ENCODE measurements around the gene EIF4A3. TPM values are rescaled to one million over a fixed set of nuclear protein-coding genes. Genes with fewer than 3 reads are reported as not detected.

Gene EIF4A3
- total RNA-seq, 1 experiment from 2014 or later: 160 TPM

DNA sequence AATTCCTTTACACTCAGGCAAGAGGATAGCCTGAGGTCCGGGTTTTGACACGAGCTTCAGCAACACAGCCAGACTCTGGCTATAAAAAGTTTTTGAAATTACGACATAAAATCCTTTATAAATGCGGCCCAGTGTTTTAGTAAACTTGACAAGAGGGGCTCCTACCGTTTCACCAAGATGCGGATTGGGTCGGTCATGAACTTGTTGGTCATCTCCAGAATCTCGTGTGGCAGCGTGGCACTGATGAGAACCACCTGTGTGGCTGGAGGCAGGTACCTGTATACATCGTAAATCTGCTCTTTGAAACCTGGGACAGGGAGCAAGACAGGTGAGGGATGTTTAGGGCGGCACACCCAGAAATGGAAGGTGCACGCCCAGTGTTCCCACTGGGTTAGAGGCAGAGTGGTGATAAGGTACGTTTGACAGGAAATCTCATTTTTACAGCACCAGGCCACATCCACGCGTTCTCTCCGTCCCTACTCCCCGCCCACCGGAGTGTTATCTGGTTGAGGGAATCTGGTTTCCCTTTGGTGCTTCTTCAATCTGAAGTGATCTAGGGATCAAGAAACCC, 8.0 kb downstream of the EIF4A3 start:
- Mint-ChIP-seq H3K4me1 (no peaks in the 10 kb centered on the region), H3K36me3 (peaks cover 92% of the 10 kb centered on the region), H3K27ac (no peak overlapping the region), H3K27me3 (ENCODE audit: low read depth) (no peaks in the 10 kb centered on the region), H3K4me3 (no peak overlapping the region), H3K9me3 (no peaks in the 10 kb centered on the region)
- DNase-seq (ENCODE audit: low spot score) (no peak), ATAC-seq (no peak)
- no peak for TF ChIP-seq GRHL2 (CRISPR knock-in tag; IDR thresholded peaks at IDR 0.05; ENCODE audit: insufficient replicate concordance, severe bottlenecking)
- TF ChIP-seq NR3C1 (CRISPR knock-in tag; conservative IDR thresholded peaks at IDR 0.05; ENCODE audit: low read depth): no peak
- no peak for TF ChIP-seq ZNF263 (CRISPR knock-in tag; IDR thresholded peaks at IDR 0.05; ENCODE audit: low read depth)
- TF ChIP-seq, protein P1, sequence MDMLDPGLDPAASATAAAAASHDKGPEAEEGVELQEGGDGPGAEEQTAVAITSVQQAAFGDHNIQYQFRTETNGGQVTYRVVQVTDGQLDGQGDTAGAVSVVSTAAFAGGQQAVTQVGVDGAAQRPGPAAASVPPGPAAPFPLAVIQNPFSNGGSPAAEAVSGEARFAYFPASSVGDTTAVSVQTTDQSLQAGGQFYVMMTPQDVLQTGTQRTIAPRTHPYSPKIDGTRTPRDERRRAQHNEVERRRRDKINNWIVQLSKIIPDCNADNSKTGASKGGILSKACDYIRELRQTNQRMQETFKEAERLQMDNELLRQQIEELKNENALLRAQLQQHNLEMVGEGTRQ (CRISPR knock-in tag; IDR thresholded peaks at IDR 0.05): no peak
- TF ChIP-seq FOXP1 (CRISPR knock-in tag; IDR thresholded peaks at IDR 0.05; ENCODE audit: borderline replicate concordance): no peak
- TF ChIP-seq TCF7 (CRISPR knock-in tag; IDR thresholded peaks at IDR 0.05; ENCODE audit: low read depth): no peak
- no peak for TF ChIP-seq ETV6 (CRISPR knock-in tag; IDR thresholded peaks at IDR 0.05)
- TF ChIP-seq ZNF396 (CRISPR knock-in tag; IDR thresholded peaks at IDR 0.05; ENCODE audit: borderline replicate concordance): no peak
- TF ChIP-seq, protein P2, sequence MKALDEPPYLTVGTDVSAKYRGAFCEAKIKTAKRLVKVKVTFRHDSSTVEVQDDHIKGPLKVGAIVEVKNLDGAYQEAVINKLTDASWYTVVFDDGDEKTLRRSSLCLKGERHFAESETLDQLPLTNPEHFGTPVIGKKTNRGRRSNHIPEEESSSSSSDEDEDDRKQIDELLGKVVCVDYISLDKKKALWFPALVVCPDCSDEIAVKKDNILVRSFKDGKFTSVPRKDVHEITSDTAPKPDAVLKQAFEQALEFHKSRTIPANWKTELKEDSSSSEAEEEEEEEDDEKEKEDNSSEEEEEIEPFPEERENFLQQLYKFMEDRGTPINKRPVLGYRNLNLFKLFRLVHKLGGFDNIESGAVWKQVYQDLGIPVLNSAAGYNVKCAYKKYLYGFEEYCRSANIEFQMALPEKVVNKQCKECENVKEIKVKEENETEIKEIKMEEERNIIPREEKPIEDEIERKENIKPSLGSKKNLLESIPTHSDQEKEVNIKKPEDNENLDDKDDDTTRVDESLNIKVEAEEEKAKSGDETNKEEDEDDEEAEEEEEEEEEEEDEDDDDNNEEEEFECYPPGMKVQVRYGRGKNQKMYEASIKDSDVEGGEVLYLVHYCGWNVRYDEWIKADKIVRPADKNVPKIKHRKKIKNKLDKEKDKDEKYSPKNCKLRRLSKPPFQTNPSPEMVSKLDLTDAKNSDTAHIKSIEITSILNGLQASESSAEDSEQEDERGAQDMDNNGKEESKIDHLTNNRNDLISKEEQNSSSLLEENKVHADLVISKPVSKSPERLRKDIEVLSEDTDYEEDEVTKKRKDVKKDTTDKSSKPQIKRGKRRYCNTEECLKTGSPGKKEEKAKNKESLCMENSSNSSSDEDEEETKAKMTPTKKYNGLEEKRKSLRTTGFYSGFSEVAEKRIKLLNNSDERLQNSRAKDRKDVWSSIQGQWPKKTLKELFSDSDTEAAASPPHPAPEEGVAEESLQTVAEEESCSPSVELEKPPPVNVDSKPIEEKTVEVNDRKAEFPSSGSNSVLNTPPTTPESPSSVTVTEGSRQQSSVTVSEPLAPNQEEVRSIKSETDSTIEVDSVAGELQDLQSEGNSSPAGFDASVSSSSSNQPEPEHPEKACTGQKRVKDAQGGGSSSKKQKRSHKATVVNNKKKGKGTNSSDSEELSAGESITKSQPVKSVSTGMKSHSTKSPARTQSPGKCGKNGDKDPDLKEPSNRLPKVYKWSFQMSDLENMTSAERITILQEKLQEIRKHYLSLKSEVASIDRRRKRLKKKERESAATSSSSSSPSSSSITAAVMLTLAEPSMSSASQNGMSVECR (CRISPR knock-in tag; IDR thresholded peaks at IDR 0.05; ENCODE audit: borderline replicate concordance): no peak
- no peak for TF ChIP-seq NFE2L1 (CRISPR knock-in tag; IDR thresholded peaks at IDR 0.05)
- TF ChIP-seq, protein P3, sequence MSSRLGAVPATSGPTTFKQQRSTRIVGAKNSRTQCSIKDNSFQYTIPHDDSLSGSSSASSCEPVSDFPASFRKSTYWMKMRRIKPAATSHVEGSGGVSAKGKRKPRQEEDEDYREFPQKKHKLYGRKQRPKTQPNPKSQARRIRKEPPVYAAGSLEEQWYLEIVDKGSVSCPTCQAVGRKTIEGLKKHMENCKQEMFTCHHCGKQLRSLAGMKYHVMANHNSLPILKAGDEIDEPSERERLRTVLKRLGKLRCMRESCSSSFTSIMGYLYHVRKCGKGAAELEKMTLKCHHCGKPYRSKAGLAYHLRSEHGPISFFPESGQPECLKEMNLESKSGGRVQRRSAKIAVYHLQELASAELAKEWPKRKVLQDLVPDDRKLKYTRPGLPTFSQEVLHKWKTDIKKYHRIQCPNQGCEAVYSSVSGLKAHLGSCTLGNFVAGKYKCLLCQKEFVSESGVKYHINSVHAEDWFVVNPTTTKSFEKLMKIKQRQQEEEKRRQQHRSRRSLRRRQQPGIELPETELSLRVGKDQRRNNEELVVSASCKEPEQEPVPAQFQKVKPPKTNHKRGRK (CRISPR knock-in tag; IDR thresholded peaks at IDR 0.05; ENCODE audit: borderline replicate concordance): no peak
- TF ChIP-seq, protein P4, sequence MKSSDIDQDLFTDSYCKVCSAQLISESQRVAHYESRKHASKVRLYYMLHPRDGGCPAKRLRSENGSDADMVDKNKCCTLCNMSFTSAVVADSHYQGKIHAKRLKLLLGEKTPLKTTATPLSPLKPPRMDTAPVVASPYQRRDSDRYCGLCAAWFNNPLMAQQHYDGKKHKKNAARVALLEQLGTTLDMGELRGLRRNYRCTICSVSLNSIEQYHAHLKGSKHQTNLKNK (CRISPR knock-in tag; IDR thresholded peaks at IDR 0.05): no peak
- TF ChIP-seq ZNF671 (CRISPR knock-in tag; IDR thresholded peaks at IDR 0.05): no peak
- no peak for TF ChIP-seq TEAD4 (CRISPR knock-in tag; IDR thresholded peaks at IDR 0.05)
- ChIA-PET POLR2A (no interaction called here), CTCF (interaction anchor here (0.9 kb wide), 1 partner anchor 37 kb away, joined by 6 read pairs; the partner anchor contains the start of gene GAA)

DNA sequence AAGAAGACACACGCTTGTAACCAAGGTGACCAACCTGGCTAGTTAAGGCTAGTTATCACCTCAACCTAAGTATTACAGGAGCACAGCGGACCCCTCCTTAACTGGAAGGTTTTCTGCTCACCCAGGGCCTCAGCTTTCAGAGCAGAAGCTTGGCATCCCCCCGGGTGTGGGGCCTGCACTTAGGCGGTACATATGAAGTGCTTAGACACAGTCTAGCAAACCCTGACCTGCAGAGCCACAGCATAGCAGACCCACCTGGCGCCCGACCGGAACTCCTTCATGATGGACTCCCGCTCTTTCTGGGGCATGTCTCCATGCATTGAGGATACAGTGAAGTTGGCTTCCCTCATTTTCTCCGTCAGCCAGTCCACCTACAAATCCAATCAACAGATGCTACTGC, 9.8 kb downstream of the EIF4A3 start:
- CTCF ChIA-PET: no interaction called here
- no peak for TF ChIP-seq MYBL2 (CRISPR knock-in tag; IDR thresholded peaks at IDR 0.05)
- TF ChIP-seq, protein P5, sequence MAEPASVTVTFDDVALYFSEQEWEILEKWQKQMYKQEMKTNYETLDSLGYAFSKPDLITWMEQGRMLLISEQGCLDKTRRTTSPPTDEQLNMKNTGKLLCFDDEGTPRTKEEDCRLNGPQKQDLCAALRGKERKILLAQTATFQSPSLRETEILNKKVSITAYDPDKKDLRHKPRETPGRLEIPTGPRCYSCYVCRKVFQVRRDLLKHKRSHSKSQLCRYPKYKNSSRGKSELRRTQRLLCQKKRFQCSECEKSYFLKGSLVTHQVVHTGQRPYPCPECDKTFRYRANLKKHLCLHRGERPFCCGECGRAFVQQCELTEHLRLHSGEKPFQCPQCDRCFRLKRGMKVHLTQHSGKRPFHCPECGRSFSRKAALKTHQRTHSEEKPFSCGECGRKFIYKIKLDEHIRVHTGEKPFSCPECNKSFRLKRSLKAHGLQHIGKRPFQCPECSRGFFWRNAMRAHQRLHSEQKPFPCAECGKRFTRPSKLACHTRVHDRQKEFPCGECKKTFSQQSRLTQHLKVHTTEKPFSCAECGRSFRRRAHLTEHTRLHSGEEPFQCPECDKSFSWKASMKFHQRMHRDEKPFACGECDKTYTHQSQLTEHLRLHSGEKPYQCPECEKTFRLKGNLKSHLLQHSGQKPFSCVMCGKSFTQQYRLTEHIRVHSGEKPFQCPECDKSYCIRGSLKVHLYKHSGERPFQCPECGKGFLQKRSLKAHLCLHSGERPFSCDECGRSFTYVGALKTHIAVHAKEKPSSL (CRISPR knock-in tag; conservative IDR thresholded peaks at IDR 0.05): no peak
- H3K4me1 Mint-ChIP-seq: no peaks in the 10 kb centered on the region
- H3K27me3 Mint-ChIP-seq (ENCODE audit: low read depth): no peaks in the 10 kb centered on the region
- no peaks in the 10 kb centered on the region for H3K9me3 Mint-ChIP-seq
- POLR2A ChIA-PET: no interaction called here
- peaks cover 88% of the 10 kb centered on the region for H3K36me3 Mint-ChIP-seq
- ATAC-seq (no peak), DNase-seq (ENCODE audit: low spot score) (no peak)
- H3K27ac Mint-ChIP-seq: no peak overlapping the region
- no peak overlapping the region for H3K4me3 Mint-ChIP-seq
